GM10266 (cell line): ENCODE measurements around the gene ECHS1.

Experiments
- DNase-seq: peaks from one replicate; pipeline ENCODE4 v3.0.0; 2012; ENCODE audit errors: extremely low spot score
- CTCF ChIP-seq: IDR thresholded peaks from 2 replicates; pipeline ENCODE4 v1.5.1; 2012; ENCODE audit warnings: mild to moderate bottlenecking, low read depth; ENCODE audit not compliant: control insufficient read depth, insufficient read depth; ENCODE audit errors: missing control alignments

ECHS1 gene

GRCh38 chr10:133328358-133329343, 44.5 kb downstream of the ECHS1 start:
- no peak for DNase-seq
- TF ChIP-seq CTCF: no peak

DNA sequence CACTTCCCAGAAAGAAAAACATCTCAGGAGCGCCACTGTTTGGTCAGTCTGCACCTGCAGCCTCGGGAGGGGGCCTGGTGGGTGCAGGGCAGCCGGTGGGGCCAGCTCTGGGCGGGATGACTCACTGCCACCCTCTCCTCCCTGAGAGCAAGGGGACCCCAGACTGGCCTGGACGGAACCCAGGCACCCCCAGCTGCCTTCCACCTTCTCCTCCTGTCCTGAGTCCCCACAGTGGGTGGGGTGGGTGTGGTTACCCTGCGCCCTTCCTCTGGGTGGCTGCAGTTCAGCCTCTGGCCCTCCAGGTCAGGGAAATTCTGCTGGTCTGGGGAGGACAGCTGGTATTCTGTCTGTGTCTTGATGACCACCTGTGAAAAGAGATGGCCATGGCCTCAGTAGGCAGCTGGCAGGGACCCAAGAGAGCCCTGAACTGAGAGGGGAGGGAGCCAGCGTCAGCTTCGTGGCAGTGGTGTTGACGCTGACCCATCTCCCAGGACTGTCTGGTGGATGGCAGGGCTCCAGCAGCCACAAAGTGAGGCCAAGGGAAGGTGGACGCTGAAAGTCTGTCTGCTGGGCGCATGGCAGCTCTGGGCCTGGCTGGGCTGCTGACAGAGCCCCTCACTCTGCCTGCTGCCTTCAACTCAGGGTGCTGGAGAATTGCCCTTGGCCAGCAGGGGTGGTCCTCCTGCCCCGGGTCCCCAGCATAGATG, 45.4 kb downstream of the ECHS1 start:
- no peak for TF ChIP-seq CTCF
- DNase-seq: no peak

GRCh38 chr10:133326745-133327650, 46.2 kb downstream of the ECHS1 start:
- DNase-seq: no peak

GRCh38 chr10:133326223-133326551, 47.0 kb downstream of the ECHS1 start:
- no peak for DNase-seq
- TF ChIP-seq CTCF: no peak

More at GRCh38 chr10:133326745-133327650, 46.2 kb downstream of the ECHS1 start:
- TF ChIP-seq CTCF: no peak

- no peak for TF ChIP-seq CTCF
- no peak for DNase-seq
Observed at GRCh38 chr10:133325440-133326222, 47.5 kb downstream of the ECHS1 start.

DNA sequence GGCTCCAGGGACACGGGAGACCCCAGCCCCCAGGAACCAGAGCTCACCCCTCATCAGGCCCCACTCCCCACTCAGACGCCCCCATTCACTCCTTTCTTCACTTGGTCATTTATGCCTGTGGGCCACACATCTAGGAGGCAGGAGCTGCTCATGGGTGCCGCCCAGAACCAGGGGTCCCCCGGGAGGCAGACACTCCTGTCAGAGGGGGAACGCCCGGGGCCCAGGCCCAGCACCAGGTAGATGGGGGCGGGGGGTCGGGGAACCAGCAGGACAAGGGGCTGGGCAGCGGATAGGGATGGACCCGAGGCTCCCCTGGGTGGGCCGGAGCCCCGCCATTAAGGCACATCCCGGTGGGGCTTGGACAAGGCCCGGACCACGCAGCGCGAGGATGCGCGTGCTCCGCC, 48.3 kb downstream of the ECHS1 start:
- TF ChIP-seq CTCF: no peak
- no peak for DNase-seq
